HG03457 (cell line): Measurements from ENCODE around the gene FOXD2.

Source experiments
- ATAC-seq: cut with Tn5 transposase; IDR thresholded peaks from one replicate; pipeline ENCODE4 v1.9.1; 2021; ENCODE audit warnings: moderate number of reproducible peaks; ENCODE audit not compliant: unreplicated experiment

FOXD2 gene

DNA sequence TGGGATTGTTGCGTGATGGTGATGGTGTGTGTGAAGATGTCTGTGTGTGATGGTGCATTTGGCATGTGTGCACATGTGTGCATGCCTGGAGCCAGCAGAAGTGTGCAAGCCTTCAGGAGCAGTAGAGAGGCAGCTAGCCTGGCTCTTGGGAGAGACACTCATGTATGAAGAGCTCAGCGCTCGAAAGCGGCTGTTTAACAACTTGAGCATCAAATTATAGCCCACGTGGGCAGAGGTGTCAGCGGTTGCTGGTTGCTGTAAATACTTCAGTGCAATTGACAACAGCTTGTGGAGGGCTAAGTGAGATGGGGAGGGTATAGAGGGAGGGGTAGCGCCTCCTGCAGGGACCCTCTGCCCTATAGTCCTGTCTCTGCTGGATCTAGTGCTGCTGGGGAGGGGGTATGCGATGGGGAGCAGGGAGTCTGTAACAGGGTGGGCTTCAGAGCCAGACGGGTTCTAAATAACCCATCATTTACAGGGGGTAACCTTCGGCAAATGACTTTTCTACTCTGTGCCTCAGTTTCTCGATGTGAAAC is 21.5 kb downstream of the FOXD2 start:
- no peak for ATAC-seq

DNA sequence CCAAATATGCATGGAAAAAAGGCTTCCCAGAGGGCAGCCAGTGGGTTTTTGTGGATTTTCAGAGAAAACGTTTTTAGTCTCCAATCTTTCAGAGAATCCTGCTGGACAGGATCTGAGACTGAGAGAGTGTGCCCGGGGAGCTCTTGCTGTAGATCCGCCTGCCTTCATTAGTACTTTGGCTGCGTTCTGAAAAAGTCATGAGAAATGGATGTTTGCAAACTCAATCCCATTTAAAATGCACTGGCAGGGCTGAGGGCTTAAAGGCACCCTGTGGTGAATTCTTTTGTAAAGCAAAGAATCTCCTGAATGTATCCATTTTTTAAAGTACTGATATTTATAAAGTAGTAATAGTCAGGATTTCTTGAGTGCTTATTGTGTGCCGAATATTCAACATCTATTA is 22.2 kb downstream of the FOXD2 start:
- no peak for ATAC-seq

- ATAC-seq: no peak
Observed at GRCh38 chr1:47460456-47460855, 22.6 kb downstream of the FOXD2 start.

GRCh38 chr1:47465605-47466004 is 27.8 kb downstream of the FOXD2 start:
- no peak for ATAC-seq

DNA sequence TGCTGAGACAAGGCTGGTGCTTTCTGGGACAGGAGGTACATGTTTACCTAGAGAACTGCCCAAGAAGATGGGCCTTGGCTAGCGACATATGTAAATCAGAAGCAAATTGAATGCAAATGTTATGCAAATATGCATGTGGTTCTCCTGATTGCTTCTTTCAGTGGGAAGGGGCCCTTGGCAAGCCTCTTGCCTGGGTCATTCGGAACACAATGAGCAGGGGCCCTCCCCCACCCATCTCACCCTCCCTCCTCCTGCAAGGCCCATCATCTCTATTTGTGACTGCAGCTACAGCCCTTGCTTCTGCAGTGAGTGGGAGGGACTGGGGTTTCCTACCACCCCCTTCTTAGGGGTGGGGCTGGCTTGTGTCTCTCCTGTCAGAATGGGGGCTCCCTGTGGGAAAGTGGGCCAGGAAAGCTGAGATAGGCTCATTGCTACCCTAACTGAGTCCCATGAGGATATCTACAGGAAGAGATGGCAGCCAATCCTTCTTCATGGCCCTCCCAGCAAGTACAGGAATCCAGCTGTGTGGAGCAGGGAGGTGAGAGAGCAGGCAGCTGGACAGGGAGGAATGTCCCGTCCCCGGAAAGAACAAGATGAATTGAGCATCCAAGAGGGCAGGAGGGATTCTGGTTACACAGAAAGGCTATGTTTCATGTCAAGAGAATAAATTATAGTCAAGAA is 31.0 kb downstream of the FOXD2 start:
- ATAC-seq: no peak

GRCh38 chr1:47469390-47469759 is 31.5 kb downstream of the FOXD2 start:
- ATAC-seq: no peak

- no peak for ATAC-seq
Observed at GRCh38 chr1:47469910-47470309, 32.1 kb downstream of the FOXD2 start.

GRCh38 chr1:47471163-47471562 is 33.3 kb downstream of the FOXD2 start:
- no peak for ATAC-seq

GRCh38 chr1:47474278-47475193 is 36.7 kb downstream of the FOXD2 start:
- no peak for ATAC-seq

GRCh38 chr1:47477595-47478080 is 39.8 kb downstream of the FOXD2 start:
- no peak for ATAC-seq

DNA sequence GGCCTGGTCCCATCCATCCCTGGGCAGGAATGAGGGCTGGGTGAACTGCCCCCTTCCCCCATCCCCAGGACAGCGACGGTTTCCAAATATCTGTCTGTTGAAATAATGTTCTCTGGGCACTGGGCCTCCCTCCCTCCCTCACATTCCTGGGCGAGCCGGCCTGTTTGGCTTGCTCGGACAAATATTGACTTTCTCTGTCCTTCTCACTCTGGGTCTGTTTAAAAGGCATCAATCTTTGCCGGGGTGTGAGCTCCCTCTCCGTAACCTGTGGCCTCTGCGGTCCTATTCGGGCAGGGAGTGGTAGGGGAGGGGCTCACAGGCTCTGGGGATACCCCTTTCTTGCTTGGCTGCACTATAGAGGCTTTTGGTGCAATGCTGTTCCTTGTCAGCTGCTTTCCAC is 40.2 kb downstream of the FOXD2 start:
- no peak for ATAC-seq

DNA sequence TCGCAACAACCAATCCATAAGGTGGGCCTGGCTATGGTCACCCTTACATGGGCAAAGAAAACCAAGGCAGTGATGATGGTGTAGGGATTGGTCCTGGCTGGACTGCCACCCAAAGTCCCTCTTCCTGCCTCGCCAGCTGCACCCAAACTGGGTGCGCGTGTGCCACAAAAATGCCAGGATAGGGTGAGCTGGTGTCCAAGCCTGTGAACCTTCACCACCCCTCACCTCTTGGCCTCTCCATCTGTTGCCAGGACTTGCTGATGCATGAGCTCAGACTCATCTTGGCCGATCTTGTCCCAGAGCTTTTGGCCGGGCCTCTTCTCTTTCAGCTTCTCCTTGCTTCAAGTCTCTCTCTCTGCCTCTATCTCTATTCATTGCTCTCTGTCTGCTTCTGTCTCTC is 41.8 kb downstream of the FOXD2 start:
- no peak for ATAC-seq

DNA sequence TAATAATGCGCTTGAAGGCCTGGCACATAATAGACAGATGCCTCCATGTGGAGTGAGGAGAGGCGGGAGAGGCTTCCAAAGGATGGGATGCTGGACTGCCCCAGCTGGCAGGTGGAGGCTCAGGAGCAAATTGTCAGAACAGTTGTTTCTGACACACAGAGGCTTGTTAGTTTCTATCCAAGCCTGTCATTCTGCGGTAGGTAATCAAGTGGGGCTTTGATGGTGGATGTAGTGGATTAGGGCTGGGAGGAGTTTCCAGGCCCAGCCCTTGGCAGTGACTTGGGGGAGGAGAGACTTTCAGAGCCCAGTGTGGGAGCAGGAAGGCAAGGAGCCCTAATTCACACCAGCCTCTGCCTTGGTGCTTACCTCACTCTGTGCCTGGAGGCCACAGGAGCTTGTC is 44.1 kb downstream of the FOXD2 start:
- no peak for ATAC-seq

- ATAC-seq: no peak
Observed at GRCh38 chr1:47482786-47483185, 44.9 kb downstream of the FOXD2 start.

GRCh38 chr1:47483651-47484050 is 45.8 kb downstream of the FOXD2 start:
- no peak for ATAC-seq

DNA sequence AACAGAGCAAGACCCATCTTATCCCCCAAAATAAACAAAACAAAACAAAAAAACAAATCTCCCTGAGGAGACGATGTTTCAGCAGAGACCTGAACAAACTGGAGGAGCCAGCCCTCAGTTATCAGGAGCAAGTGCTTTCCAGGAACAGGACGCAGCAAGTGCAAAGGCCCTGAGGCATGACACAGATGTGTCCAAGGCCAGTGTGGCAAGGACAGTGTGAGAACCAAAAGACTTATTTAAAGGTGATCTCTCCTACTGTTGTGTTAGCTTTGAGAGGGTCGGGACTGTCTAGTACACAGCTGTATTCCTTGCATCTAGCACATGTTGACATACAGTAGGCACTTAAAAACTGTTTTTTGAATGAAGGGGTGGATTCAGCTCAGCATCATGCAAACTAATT is 48.0 kb downstream of the FOXD2 start:
- ATAC-seq: no peak

DNA sequence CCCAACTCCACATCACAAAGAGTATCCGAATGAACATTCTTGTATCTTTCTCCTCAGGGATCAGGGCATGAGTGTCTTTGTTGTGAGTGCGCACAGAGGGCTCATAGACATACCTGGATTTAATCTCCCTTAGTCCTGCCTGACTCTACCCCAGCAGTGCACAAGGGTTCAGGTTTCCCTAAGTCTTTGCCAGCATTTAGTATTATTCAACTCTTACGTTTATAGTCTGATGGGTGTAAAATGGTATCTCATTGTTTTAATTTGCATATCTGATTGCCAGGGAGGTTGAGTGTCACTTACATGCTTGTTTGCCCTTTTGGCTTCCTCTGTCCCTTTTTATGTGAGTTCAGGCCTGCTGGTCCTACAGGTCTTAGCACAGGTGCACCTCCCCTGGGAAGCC is 49.5 kb downstream of the FOXD2 start:
- no peak for ATAC-seq

GRCh38 chr1:47487850-47488450 is 50.1 kb downstream of the FOXD2 start:
- ATAC-seq: no peak
